Endothelial cell of hepatic sinusoid (primary cell): ENCODE results near the gene UTP25.

Source experiments
- in situ Hi-C: cut with HindIII; loops from 2 replicates; pipeline ENCODE4 v1.10.0; 2017; ENCODE audit warnings: low sequenced_read_pairs

The UTP25 gene

GRCh38 chr1:209805875-209806760 is 21.7 kb upstream of the UTP25 start, which contains the start of gene IRF6:
IRF6 (minus strand) TSS chr1:209806142; CDS start chr1:209801413, 4,729 bp downstream.
- in situ Hi-C loops = no loop called here

DNA sequence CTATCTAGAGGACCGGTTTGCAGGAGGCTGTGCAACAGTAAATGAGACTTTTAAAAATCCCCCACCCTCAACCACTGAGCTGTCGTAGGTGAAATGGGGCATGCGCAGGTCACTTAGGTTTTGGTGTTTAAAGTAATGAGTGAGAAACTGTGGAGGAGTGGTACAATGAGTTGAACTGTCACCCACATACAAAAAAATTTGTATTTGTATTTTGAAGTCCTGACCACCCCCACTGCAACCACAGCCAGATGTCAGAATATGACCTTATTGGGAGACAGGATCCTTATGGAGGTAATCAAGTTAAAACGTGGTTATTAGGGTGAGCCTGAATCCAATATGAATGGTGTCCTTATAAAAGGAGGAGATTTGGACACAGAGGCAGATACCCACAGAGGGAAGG is 20.3 kb upstream of the UTP25 start:
- in situ Hi-C loops = no loop called here

DNA sequence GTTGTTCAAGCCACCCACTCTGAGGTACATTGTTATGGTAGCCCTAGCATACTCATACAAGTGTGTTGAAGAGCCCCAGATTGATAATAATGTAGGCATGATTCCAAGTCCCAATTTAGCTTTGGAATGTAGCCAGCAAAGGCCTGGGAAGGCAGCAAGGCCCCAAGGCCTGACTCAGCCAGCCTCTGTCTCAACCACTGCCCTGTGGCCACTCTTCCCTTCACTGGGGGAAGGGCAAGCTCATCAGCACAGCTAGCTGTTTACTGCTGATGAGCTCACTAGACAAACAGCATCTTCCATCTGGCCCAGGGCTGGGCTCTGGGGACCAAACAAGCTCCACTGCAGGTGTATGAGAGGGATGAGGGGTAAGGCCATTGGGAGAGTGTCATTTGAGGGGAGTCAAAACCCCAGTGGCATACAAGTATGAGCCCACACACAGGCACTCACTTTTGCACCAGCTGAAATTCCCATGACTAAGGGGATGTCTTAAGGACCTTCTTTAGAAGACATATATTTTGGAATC is 19.7 kb upstream of the UTP25 start:
- in situ Hi-C loops = no loop called here

- in situ Hi-C loops = no loop called here
Measured at GRCh38 chr1:209809611-209810010, 18.2 kb upstream of the UTP25 start.

DNA sequence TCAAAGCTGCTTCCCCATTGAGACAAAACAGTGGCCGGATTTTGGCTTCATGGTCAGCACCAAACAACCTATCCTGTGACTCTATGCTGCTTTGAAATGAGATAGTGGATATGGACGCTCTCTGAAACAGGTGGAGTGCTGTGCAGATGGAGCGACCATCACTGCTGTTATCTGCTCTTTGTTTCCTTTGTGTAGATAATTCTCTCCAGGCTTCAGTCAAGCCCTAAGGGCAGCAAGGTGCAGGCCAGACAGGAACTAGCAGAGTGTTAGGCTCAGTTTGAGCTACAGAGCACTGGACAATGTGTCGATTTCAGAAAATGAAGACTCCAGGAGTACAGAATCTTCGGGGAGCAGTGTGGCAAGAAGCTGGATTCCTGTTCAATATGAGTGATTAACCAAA is 17.0 kb upstream of the UTP25 start:
- in situ Hi-C loops = no loop called here

DNA sequence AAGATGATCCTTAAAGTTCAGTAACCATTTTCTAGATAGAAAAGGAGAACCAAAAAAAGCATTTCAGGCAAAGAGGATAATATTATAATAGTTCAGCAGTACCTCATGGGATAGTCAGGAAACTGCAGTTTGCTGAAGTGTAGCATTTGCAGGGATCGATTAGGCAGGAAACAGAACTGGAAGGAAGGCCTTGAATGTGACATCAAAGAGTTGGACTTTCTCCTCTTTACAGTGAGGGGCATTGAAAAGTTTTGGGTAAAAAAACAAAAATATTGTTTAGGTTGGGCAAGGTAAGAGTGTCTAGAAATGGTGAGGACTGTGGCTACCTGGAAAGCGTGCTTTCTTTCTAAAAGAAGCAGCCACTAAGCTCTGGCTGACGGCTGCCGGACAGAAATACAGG is 13.9 kb upstream of the UTP25 start:
- in situ Hi-C loops = no loop called here

- in situ Hi-C loops = no loop called here
Measured at GRCh38 chr1:209815490-209815889, 12.3 kb upstream of the UTP25 start.

DNA sequence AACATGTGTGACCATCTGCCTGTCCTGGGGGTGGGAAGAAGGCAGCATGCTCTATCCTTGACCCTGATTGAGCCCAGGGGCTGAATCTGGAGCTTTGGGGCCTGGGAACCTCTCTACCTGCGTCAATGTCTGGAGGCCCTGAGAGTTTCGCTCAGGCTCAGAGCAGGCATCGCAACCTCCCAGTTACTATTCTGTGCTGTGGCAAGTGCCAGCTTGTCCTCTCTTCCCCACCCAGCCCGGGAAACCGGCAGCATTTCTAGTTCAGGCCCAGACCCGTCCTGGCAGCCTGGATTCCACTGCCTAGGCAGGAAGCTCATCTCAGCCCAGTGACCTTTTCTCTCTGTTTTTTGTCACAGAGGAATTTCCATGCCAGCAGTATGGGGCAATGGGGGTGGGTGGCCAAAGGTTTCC is 11.8 kb upstream of the UTP25 start:
- in situ Hi-C loops = no loop called here

DNA sequence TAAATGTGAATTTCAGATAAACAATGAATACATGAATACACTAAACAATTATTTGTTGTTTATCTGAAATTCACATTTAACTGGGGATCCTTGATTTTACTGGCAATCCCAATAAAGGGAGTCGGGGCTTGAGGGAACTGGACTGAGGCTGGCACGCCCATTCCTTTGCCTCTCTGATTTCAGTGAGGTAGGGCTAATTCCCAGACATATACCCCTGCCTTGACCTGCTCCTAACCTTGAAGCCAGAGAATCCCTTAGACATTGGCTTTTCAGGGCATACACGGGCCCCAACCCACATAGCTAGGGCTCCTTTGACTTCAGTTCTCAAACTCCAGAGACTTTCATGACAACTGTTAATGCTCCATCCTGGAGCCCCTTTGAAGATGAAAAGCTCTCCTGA is 10.8 kb upstream of the UTP25 start:
- in situ Hi-C loops = no loop called here

- in situ Hi-C loops = no loop called here
Measured at GRCh38 chr1:209817691-209818090, 10.1 kb upstream of the UTP25 start.

DNA sequence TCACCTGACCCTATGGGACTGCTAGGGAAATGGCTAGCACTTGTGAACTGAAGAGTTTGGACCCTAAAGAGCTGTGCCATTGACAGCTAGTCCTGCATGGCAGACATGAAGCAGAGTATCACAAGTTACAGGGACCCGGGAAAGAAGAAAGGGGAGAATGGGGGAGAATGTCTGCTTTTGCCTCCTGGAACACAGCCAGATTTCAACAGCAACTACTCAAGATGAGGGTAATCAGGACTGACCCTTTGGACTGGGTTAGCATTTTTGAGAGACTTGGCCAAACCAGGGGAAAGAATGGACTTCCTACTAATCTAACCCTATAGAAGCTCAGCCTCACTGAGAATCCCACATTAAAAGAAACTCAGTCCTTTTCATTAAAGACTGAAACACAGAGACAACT is 8.7 kb upstream of the UTP25 start:
- in situ Hi-C loops = no loop called here

DNA sequence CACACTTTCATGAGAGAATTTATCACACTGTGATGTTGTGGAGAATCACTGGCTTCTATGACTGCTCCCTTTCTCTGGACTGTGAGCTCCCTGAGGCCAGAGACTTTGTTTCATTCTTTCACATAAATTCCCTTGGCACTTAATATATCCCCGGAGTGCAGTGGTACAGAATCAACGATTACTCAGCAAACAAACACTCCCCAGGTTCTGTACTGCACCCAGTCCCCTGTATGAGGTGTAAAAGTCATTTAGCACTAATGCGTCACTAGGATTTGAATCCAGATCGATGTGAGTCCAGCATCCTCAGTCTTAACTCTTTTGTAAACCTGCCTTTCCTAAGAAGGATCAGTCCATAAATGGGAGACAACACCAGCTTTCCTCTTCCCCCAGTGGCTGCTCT is 6.8 kb upstream of the UTP25 start:
- in situ Hi-C loops = no loop called here

DNA sequence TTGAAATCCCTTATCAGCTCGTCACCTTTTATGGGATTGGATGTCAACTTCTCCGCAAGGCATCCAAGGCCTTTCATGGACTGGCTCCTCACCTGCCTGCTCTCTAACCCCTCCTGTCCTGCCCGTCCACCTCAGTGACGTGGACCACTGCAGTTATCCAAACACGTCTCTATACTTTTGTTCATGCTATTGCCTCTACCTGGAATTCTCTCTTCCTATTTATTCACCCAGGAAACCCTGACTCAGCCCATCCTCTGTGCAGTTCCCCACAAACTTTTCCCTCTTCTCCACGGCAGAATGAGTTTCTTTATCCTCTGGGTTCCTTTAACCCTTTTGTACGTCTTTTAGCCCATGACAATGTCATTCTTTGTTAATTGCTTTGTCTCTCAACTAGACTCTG is 5.1 kb upstream of the UTP25 start:
- in situ Hi-C loops = no loop called here

DNA sequence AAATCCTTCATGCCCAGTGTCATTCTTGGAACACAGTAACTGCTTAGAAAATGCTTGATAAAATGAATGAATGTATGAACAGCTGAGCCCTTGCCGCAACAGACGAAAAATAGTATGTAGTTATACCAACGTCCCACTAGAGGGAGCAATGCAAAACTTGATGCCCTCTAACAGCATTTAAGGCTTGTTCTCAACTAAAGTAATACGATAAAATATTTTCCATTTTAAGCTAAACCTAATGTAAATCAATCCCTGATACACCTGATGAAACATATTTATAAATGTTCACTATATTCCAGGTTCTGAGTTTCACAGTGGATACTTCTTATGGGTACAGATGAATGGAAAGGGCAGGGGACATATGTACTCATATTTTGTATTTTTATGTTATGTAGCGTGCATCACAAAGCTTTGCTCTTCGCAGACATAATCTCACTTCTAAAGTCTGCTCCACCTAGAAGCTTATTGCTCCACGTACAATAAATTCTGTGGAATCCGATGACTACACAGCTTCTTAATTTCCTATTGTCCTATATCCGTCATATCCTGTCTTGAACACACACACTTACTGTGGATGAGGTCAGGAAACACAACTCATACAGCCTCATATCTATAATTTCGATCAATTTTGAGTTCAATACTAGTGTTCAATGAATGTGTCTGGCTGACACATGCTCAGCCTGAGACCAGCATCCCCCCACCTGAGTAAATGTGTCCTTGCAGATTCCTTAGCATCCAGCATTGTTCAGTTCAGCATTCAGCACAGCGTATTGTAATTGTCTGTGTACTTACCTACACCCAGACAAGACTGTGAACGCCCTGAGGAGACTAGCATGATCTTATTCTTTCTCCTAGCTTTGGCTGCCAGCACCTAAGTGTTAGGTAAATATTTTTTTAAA is 4.4 kb upstream of the UTP25 start:
- in situ Hi-C loops = no loop called here

DNA sequence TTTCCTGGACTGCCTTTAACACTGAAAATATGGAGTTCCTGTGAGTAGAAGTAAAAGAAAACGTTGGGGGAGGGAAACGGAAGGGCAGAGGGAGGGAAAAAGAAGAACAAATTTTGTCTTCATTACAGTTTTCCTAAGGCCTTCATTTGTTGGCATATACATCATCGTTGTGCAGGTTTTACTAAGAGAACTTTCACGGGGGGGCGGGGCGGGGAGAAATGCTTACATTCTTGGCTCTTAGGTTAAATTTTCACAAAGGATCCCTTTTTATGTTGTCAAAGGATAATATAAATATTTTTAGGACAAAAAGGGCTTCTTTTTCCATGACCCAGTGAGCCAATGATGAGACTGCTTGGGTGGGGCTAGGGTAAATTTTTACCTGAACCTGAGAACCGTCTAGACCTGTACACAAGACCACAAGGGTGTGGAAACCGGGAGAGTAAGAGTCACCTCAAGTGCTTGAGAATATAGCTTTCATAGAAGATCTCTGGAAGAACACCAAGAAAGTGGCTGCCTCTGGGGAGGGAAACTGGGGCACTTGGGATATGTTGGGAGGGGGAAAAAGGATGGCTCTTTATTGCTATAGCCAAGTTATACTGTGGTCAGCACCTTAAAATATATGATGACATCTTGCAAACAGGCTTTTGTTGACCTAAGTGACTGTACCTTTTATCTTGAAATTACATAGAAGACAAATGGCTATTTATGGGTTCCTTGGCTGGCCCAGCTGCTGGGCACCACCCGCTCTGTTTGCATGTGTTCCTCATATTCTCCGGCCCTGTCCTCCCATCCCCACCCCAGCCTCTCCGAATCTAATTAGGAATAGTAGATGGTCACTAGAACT is 2.0 kb upstream of the UTP25 start:
- in situ Hi-C loops = loop anchor here (25.0 kb wide), 1 partner anchor 411 kb away; the partner anchor contains the start of gene SERTAD4

- in situ Hi-C loops = loop anchor here (25.0 kb wide), 1 partner anchor 408 kb away; the partner anchor contains the start of gene SERTAD4
Measured at GRCh38 chr1:209829716-209830115, 1.9 kb downstream of the UTP25 start.

GRCh38 chr1:209830722-209831121 is 3.0 kb downstream of the UTP25 start:
- in situ Hi-C loops = loop anchor here (25.0 kb wide), 1 partner anchor 407 kb away; the partner anchor contains the start of gene SERTAD4

- in situ Hi-C loops = loop anchor here (25.0 kb wide), 1 partner anchor 406 kb away; the partner anchor contains the start of gene SERTAD4
Measured at GRCh38 chr1:209831615-209832014, 3.8 kb downstream of the UTP25 start.

DNA sequence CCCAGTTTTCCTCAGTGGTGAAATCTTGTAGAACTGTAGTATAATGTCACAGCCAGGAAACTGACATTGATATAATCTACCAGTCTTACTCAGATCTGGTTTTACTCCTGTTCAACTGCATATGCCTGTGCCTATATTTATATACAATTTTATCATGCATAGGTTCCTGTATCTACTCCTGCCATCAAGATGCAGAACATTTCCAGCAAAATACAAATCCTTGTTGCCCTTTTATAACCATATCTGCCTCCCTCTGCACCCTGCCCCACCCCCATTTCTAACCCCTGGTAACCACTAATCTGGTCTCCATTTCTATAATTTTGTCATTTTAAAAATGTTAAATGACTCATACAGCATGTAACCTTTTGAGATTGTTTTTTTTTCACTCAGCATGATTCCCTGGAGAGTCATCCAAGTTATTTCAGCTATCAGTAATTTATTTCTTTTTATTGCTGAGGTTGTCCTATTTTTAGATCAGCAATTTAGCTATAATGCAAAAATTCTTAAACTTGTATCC is 8.1 kb downstream of the UTP25 start:
- in situ Hi-C loops = loop anchor here (25.0 kb wide), 1 partner anchor 401 kb away; the partner anchor contains the start of gene SERTAD4

DNA sequence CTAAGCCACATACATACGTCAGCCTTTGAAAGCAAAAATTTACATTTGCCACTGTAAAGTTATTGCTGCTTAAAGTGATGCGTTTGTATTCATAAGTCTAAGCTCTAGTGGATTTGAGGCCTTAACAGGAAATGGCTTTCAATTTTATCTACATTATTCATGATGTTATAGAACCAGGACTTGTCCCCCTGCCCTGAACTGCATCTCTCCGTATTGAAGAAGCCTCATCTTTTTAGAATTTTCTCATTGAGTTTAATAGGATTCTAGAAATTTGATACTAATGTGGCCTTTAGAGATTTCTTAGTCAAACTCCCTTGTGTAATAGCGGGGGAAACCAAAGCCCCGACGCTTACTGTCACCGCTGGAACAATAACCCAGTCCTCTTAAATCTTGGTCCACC is 9.9 kb downstream of the UTP25 start:
- in situ Hi-C loops = loop anchor here (25.0 kb wide), 1 partner anchor 400 kb away; the partner anchor contains the start of gene SERTAD4
